SHP77 treated with DMSO at 0.1 percent for 48 hours (cell line): ENCODE results near the gene ACOT13.
"Not testable (repeated sequence)": the region's sequence is repeated elsewhere in the genome, so short reads cannot be mapped to it uniquely, and the experiment has no call there.

ENCODE experiments used
- DNase-seq: peaks from one replicate; lab custom pipeline; 2025; lab: John Stamatoyannopoulos, UW

The ACOT13 gene

DNA sequence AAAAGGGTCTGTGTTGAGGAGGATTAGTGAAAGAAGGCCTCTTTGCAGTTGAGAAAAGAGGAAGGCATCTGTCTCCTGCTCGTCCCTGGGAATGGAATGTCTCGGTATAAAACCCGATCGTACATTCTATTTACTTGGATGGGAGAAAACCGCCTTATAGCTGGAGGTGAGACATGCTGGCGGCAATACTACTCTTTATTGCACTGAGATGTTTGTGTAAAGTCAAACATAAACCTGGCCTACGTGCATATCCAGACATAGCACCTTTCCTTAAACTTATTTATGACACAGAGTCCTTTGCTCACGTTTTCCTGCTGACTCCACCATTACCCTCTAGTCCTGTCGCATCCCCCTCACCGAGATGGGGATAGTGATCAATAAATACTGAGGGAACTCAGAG, 4.6 kb upstream of the ACOT13 start:
- DNase-seq, result no peak

- no peak for DNase-seq
These were observed 3.7 kb upstream of the ACOT13 start for GRCh38 chr6:24663189-24663588.

DNA sequence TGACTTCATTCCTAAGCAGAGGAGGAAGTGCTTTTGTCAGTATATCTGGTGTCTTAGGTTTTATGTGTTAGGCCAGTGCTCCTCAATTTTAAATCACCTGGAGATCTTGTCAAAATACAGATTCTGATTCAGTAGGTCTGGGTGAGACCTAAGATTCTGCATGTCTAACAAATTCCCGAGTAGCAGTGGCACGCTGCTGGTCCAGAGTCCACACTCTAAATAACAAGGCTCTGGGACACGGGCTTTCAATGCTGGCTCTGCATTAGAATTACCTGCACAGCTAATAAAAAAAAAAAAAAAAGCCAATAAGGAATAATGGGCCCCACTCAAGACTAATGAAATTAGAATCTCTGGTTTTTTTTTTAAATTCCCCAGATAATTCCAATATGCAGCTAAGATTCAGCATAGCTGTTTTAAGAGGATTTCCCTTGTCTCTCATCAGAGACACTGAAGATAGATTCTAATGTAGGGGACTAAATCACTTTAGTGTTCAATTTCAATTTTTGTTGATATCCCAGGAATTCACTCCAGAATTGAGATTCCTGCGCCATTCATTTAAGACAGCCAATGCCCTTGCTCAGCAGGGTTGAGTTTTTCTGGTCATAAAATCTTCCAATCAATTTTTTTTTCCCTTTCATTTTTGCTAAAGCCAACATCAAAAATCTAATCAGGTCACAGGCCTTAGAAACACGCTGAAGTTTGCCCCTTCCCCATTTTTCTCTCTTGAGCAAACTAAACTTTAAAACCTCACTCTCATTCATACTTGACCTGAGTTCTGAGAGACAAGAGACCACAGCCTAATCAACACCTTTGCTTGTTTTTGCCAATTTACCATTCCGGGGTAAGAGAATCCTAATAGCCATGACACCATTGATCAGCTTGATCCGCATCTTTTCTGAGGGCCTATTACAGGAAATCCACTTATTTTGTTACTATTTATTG, 2.6 kb upstream of the ACOT13 start:
- no peak for DNase-seq

DNA sequence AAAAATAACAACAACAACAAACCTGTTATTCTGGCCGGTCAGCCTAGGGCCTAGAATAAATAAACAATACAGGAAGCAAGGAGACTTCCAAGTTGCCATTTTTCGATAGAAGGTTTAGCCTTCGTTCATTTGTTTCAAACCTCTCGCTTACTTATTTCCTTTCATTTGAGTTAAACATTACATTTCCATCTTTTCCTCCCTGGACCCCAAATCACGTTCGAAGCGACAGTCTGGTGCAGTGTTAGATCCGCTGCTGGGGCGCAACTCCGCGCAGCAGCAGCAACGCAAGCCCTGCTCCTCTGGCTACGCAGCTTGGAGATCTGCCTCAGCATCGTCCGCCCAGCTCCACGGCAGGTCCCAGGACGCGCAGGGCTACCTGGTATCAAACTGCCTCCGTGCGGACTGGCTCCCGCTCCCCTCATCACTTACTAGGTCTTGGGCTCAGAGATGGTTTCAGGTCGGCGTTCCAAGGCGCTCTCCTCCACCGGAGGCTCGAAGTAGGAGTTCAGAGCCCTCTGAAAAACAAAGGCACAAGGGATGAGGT, 708 bp upstream of the ACOT13 start:
- no peak for DNase-seq

GRCh38 chr6:24667378-24667803, 514 bp downstream of the ACOT13 start:
- DNase-seq, result no peak

- DNase-seq, result not testable (repeated sequence)
These were observed 1.5 kb downstream of the ACOT13 start for GRCh38 chr6:24668066-24668996.

GRCh38 chr6:24668997-24669361, 2.1 kb downstream of the ACOT13 start:
- DNase-seq, result no peak

GRCh38 chr6:24670492-24670891, 3.6 kb downstream of the ACOT13 start:
- DNase-seq, result not testable (repeated sequence)

GRCh38 chr6:24671077-24671476, 4.2 kb downstream of the ACOT13 start:
- not testable (repeated sequence) for DNase-seq

DNA sequence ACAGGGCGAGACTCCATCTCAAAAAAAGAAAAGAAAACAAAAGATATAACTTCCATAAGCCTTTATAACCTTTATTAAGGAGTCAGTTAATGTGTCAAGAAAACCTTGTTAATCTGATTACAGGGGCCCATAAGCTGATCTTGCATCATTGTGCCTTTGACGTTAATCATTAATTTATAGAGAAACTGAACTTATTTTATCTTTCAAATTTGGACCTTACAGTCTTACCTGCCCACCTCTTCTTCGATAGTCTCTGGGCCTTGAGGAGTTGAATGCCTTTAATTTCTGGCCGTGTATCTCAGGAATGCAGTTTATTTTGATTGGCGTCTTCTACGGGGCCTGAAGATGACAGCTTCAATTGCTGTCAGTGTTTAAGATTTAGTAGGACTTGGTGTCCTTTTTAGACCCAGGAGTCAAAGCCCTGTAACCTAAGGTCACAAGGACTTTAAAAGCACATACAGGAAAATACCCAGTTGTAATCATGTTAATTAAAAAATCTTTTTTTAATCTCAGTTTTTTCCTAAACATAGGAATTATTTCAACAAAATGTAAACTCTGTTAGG, 5.8 kb downstream of the ACOT13 start:
- no peak for DNase-seq

DNA sequence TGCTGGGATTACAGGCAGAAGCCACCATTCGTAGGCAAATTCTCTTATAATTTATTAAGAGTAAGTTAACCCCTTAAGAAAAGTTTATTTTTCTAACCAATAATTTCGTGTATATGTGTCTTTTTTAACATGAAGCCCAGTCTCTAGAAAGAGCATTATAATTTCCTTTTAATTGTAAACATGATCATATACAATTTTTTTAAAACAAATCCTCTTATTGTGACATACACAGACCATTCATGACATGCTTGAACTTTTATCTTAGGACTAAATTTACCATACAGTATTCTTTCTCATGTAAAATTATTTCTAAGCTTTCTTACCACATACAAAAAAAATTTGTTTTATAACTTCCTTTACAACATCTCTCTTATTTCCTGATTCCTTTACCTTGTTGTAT, 6.7 kb downstream of the ACOT13 start:
- DNase-seq, result no peak

DNA sequence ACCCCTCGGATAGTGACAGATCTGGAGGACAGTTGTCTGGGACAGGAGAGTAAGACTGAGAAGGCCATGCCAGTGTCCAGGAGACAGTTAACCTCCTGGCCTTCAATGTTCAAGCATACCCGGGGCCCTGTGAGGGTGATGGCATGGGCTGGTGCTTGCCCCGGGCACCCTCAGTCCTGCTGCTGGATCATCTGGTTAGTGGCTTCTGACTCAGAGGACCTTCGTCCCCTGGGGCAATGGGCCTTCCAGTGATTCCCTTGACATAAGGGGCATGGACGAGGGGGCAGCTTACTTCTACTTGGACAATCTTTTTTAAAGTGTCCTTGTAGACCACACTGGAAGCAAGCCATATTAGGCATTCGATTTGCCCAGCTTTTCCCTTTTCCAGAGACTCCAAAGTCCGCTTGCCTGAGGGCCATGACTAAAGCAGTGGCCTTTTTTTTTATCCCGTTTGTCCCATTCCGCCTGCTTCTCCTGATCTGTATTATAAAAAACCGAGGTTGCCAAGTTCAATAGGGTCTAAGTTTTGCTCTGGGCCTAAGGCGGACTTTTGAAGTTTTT, 12.0 kb downstream of the ACOT13 start:
- not testable (repeated sequence) for DNase-seq

- DNase-seq, result no peak
These were observed 13.7 kb downstream of the ACOT13 start for GRCh38 chr6:24680582-24680981.

- peak; percentile 20 for DNase-seq
These were observed 16.7 kb downstream of the ACOT13 start for GRCh38 chr6:24683297-24684296.

GRCh38 chr6:24686408-24686807, 19.5 kb downstream of the ACOT13 start:
- no peak for DNase-seq

GRCh38 chr6:24686946-24687345, 20.1 kb downstream of the ACOT13 start:
- DNase-seq, result no peak

- no peak for DNase-seq
These were observed 23.1 kb downstream of the ACOT13 start for GRCh38 chr6:24689964-24690363.

DNA sequence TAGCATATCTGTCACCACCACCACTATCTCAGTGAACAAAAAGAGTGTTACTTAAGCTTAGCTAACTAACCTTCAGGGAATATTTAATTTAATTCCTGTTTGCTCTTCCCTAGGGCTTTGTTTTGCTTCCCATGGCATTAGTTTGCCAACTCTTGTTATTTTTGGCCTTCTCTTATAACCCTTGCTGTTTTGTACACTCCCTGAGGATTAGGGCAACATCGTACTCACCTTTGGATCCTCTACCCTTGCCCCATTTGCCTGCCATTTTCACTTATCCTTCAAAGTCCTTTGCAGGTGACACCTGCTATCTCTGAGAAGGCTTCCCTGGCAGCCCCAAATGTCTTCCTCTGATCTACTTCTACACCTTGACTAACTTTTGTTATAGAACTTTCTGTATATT, 23.7 kb downstream of the ACOT13 start:
- DNase-seq, result no peak

DNA sequence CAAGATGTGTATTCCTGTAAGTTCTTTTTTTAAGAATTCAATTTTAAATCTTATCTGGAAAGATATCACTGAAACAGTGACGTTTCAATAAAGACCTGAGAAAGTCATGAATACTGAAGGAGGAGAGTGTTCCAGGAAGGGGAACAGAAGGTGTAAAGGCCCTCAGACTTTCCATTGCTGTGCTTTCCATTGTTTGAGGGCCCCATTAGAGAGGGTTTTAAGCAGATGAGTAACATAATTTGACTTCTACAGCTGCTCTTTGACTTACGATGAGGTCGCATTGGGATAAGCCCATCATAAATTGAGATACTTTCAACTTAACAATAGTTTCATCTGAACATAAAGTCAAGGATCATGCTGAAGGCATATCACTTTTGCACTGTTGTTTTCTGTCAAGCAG, 24.7 kb downstream of the ACOT13 start:
- DNase-seq, result no peak

GRCh38 chr6:24692003-24692402, 25.1 kb downstream of the ACOT13 start:
- DNase-seq, result no peak

GRCh38 chr6:24692415-24692814, 25.5 kb downstream of the ACOT13 start:
- no peak for DNase-seq
